ENCODE results near the gene FASTKD3. TPM values are rescaled to one million over a fixed set of nuclear protein-coding genes. Genes with fewer than 3 reads are reported as not detected.
A peak's percentile ranks its signal among the peaks of the same experiment; 100 is the strongest.

The FASTKD3 gene
- total RNA-seq, 1 experiment from 2014 or later, result 12.0 TPM

- H2AFZ ChIP-seq (ENCODE audit: low read depth, low read length, poor library complexity, severe bottlenecking), result no peak overlapping the region
- DNase-seq (ENCODE audit: low read depth, low spot score), result no peak
- ChIA-PET RAD21 (ENCODE audit: low non-redundant PET in 1 of 2, low total read pairs in 2 of 2, uncharacterized antibody in 2 of 2, unreplicated experiment in 2 of 2) (no interaction called here), CTCF (no interaction called here), POLR2A (interaction anchor here (0.7 kb wide), 1 partner anchor 1187 kb away, joined by 3 read pairs; no protein-coding TSS in a partner anchor)
- peak; percentile 63 for ATAC-seq
- no peaks in the 10 kb centered on the region for H4K20me1 ChIP-seq (ENCODE audit: insufficient read depth)
- no peak overlapping the region for H3K9ac ChIP-seq (ENCODE audit: low read length)
- H3K4me2 ChIP-seq (ENCODE audit: low read length), result no peak overlapping the region
- no peak overlapping the region for H3K27ac ChIP-seq (ENCODE audit: low read depth, low read length)
- H3K27me3 ChIP-seq (ENCODE audit: insufficient read depth, low read length), result no peaks in the 10 kb centered on the region
- no peaks in the 10 kb centered on the region for H3K9me2 ChIP-seq (ENCODE audit: insufficient read depth)
- TF ChIP-seq SRF (IDR thresholded peaks at IDR 0.05; ENCODE audit: low read depth) (no peak), TCF7L2 (IDR thresholded peaks at IDR 0.05; ENCODE audit: borderline replicate concordance, extremely low read depth, insufficient read depth, insufficient read length) (no peak), CEBPB (IDR thresholded peaks at IDR 0.05; ENCODE audit: low read depth) (no peak), EZH2 (IDR thresholded peaks at IDR 0.05) (no peak), SP1 (IDR thresholded peaks at IDR 0.05; ENCODE audit: low read depth) (no peak), ZFX (IDR thresholded peaks at IDR 0.05) (no peak), EZH2phosphoT487 (IDR thresholded peaks at IDR 0.05; ENCODE audit: borderline replicate concordance) (no peak), POLR2A (IDR thresholded peaks at IDR 0.05; ENCODE audit: borderline replicate concordance, extremely low read depth, insufficient read depth, insufficient read length) (no peak), JUND (IDR thresholded peaks at IDR 0.05) (no peak), POLR2AphosphoS5 (IDR thresholded peaks at IDR 0.05; ENCODE audit: low read depth, low read length) (no peak), ELF1 (IDR thresholded peaks at IDR 0.05; ENCODE audit: borderline replicate concordance, low read depth) (no peak), ZNF274 (IDR thresholded peaks at IDR 0.05; ENCODE audit: low read depth, low read length) (no peak), YY1 (IDR thresholded peaks at IDR 0.05; ENCODE audit: extremely low read depth, insufficient replicate concordance, low read depth, low read length) (no peak)
- TF ChIP-seq, protein P1, sequence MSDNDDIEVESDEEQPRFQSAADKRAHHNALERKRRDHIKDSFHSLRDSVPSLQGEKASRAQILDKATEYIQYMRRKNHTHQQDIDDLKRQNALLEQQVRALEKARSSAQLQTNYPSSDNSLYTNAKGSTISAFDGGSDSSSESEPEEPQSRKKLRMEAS (IDR thresholded peaks at IDR 0.05), result no peak
- intact Hi-C loops (cut with micrococcal nuclease), result no loop called here
- H3K79me2 ChIP-seq (ENCODE audit: insufficient read depth, low read length), result no peaks in the 10 kb centered on the region
- BruUV-seq (replicated peaks), result TSS peak; percentile 5
- no peaks in the 10 kb centered on the region for H3K9me3 ChIP-seq (ENCODE audit: control insufficient read depth in 1 of 2, insufficient read depth in 1 of 2, low read depth in 1 of 2, low read length in 2 of 2)
- H3K36me3 ChIP-seq (ENCODE audit: control insufficient read depth in 1 of 2, insufficient read depth in 2 of 2, low read length in 2 of 2), result peaks cover 8 to 15% of the 10 kb centered on the region in 2 experiments
- H3K4me1 ChIP-seq (ENCODE audit: control insufficient read depth in 1 of 2, insufficient read depth in 2 of 2, low read length in 2 of 2), result peaks cover 2 to 9% of the 10 kb centered on the region in 2 experiments; a peak in 2 of 4 replicates
- no peak overlapping the region for H3K4me3 ChIP-seq (replicated peaks in 1 of 2; ENCODE audit: low read depth in 1 of 2, low read length in 2 of 2)
Observed at GRCh38 chr5:7904170-7904569, 35.3 kb upstream of the FASTKD3 start.
